GM12878 (cell line): Measurements from ENCODE around the gene UBE2Z. TPM values are rescaled to one million over a fixed set of nuclear protein-coding genes. Genes with fewer than 3 reads are reported as not detected.
A peak's percentile ranks its signal among the peaks of the same experiment; 100 is the strongest.

ENCODE experiments used
- ATAC-seq: fragments of 200-7000 bp; cut with Tn5 transposase; 3 replicates; pipeline ENCODE4 v1.9.1; 2020; ENCODE audit warnings: mild to moderate bottlenecking, moderate library complexity
- BruUV-seq: library from RNA; stranded (reverse); fragments of 400-500 nt; replicated peaks from 2 replicates; lab custom pipeline; 2021; lab: Mats Ljungman, UMichigan
- CTCF ChIA-PET: fragments of 300-600 bp; sonication (Branson Sonifier 250); formaldehyde crosslinking; extraction: SDS; loops from one replicate; lab custom pipeline; 2021; ENCODE audit warnings: inconsistent platforms; lab: Yijun Ruan, JAX
- POLR2A ChIA-PET: fragments of 350-600 bp; formaldehyde crosslinking; extraction: SDS; loops from one replicate; lab custom pipeline; 2021; ENCODE audit warnings: inconsistent platforms; lab: Charles Lee
- RAD21 ChIA-PET: fragments of 300-600 bp; sonication (Branson Sonifier 250); formaldehyde crosslinking; loops from one replicate; lab custom pipeline; 2023; ENCODE audit warnings: antibody characterized with exemption; ENCODE audit not compliant: unreplicated experiment; lab: Charles Lee
- SMC1A ChIA-PET: fragments of 300-600 bp; sonication (Branson Sonifier 250); formaldehyde crosslinking; loops from one replicate; lab custom pipeline; 2023; ENCODE audit not compliant: unreplicated experiment, uncharacterized antibody; lab: Charles Lee
- DNase-seq: peaks from one replicate; pipeline ENCODE4 v3.0.0-alpha.2; 2011; ENCODE audit warnings: low read depth, low spot score
- FAIRE-seq: peaks from 3 replicates; lab custom pipeline; 2011; peaks lifted over from hg19 to GRCh38; lab: Jason Lieb, UNC
- H2AFZ ChIP-seq: 2 replicates; pipeline ENCODE4 v1.6.0; 2011; ENCODE audit warnings: low read depth, low read length, control low read depth; ENCODE audit not compliant: control insufficient read depth
- H3K27ac ChIP-seq: 2 replicates; pipeline ENCODE4 v1.5.1; 2011; ENCODE audit warnings: control low read depth; ENCODE audit not compliant: control insufficient read depth, insufficient read depth
- H3K27me3 ChIP-seq, 2 experiments: replicated peaks in 1 of 2; 2 replicates each; pipeline versions ENCODE4 v1.6.0 to v1.6.1; 2011; ENCODE audit warnings: low read length in 1 of 2; ENCODE audit not compliant: control insufficient read depth in 2 of 2, insufficient read depth in 2 of 2
- H3K36me3 ChIP-seq, 2 experiments: 2 replicates each; pipeline ENCODE4 v1.5.1; 2011; ENCODE audit warnings: low read length in 1 of 2; ENCODE audit not compliant: control insufficient read depth in 2 of 2, insufficient read depth in 2 of 2
- H3K4me1 ChIP-seq: 2 replicates; pipeline ENCODE4 v1.6.1; 2011; ENCODE audit warnings: mild to moderate bottlenecking, low read length, moderate library complexity, mixed read lengths; ENCODE audit not compliant: control insufficient read depth, insufficient read depth
- H3K4me2 ChIP-seq: 2 replicates; pipeline ENCODE4 v1.6.0; 2011; ENCODE audit warnings: control low read depth; ENCODE audit not compliant: control insufficient read depth, insufficient read depth
- H3K4me3 ChIP-seq: fragments of 200-600 bp; sonication (generic); 2 replicates; pipeline ENCODE4 v1.5.1; 2016
- H3K79me2 ChIP-seq: 2 replicates; pipeline ENCODE4 v1.6.0; 2011; ENCODE audit warnings: low read length; ENCODE audit not compliant: control insufficient read depth, insufficient read depth
- H3K9ac ChIP-seq: 2 replicates; pipeline ENCODE4 v1.8.0; 2011; ENCODE audit warnings: low read length, control low read depth, mixed read lengths; ENCODE audit not compliant: control insufficient read depth, insufficient read depth
- H3K9me3 ChIP-seq: replicated peaks from 3 replicates; pipeline ENCODE4 v1.5.1; 2011; ENCODE audit warnings: mild to moderate bottlenecking, low read length; ENCODE audit not compliant: control insufficient read depth, insufficient read depth
- H4K20me1 ChIP-seq: 2 replicates; pipeline ENCODE4 v1.6.0; 2011; ENCODE audit not compliant: control insufficient read depth, insufficient read depth
- CEBPB ChIP-seq, 2 experiments: fragments of 150-350 bp in 1 of 2; IDR thresholded peaks; 2 replicates each; pipeline ENCODE4 v1.6.1; 2012 to 2014; ENCODE audit warnings: low read depth in 2 of 2, low read length in 2 of 2, borderline replicate concordance in 1 of 2, inconsistent platforms in 1 of 2
- EP300 ChIP-seq, 2 experiments: fragments of 150-350 bp in 1 of 2; IDR thresholded peaks; 2 replicates each; pipeline ENCODE4 v1.6.1; 2011 to 2012; ENCODE audit warnings: low read depth in 2 of 2, low read length in 2 of 2, borderline replicate concordance in 1 of 2, improper control_type of control experiment in 1 of 2, inconsistent platforms in 1 of 2; ENCODE audit not compliant: control insufficient read depth in 1 of 2
- GATAD2B ChIP-seq: fragments of 450-650 bp; conservative IDR thresholded peaks from 2 replicates; pipeline ENCODE4 v1.6.1; 2017; ENCODE audit warnings: low read depth, mild to moderate bottlenecking, moderate library complexity
- IKZF2 ChIP-seq, 2 experiments: fragments of 450-650 bp; IDR thresholded peaks; 2 replicates each; pipeline ENCODE4 v1.6.1; 2017; ENCODE audit warnings: mild to moderate bottlenecking in 2 of 2, moderate library complexity in 2 of 2
- MEF2B ChIP-seq: fragments of 450-650 bp; IDR thresholded peaks from 2 replicates; pipeline ENCODE4 v1.6.1; 2018; ENCODE audit warnings: mild to moderate bottlenecking, moderate library complexity; ENCODE audit not compliant: partially characterized antibody, poor library complexity, severe bottlenecking
- PAX8 ChIP-seq: fragments of 450-650 bp; IDR thresholded peaks from 2 replicates; pipeline ENCODE4 v1.6.1; 2017; ENCODE audit warnings: mild to moderate bottlenecking, moderate library complexity
- POLR2A ChIP-seq: IDR thresholded peaks from 2 replicates; pipeline ENCODE4 v1.6.1; 2011; ENCODE audit warnings: low read depth, mild to moderate bottlenecking, low read length
- RUNX3 ChIP-seq: IDR thresholded peaks from 2 replicates; pipeline ENCODE4 v1.6.1; 2012; ENCODE audit warnings: low read length, inconsistent platforms
- STAT1 ChIP-seq: fragments of 450-650 bp; conservative IDR thresholded peaks from 2 replicates; pipeline ENCODE4 v1.6.1; 2014; ENCODE audit warnings: antibody characterized with exemption, mild to moderate bottlenecking
- ZNF622 ChIP-seq: fragments of 450-650 bp; IDR thresholded peaks from 2 replicates; pipeline ENCODE4 v1.6.1; 2017; ENCODE audit warnings: mild to moderate bottlenecking, inconsistent platforms
- WGBS: methylation state at CpG from one replicate; pipeline ENCODE4 v1.1.6; 2016; ENCODE audit warnings: low lambda C conversion rate; ENCODE audit not compliant: insufficient replicate concordance, insufficient coverage; ENCODE audit errors: missing lambda C conversion rate; 5-methylcytosine and 5-hydroxymethylcytosine counted together
- in situ Hi-C: fragments of 300-500 bp; cut with MboI; formaldehyde crosslinking; loops from 9 replicates; pipeline ENCODE4 v1.14.3; 2018; ENCODE audit warnings: mixed read lengths
- intact Hi-C: fragments of 100-400 bp; cut with micrococcal nuclease; formaldehyde crosslinking; loops from one replicate; pipeline ENCODE4 v1.14.2; 2022; ENCODE audit not compliant: unreplicated experiment
- polyA plus RNA-seq, 11 experiments: library from polyadenylated mRNA; depleted of rRNA in 4 of 11; unstranded in 6 of 11; stranded (reverse) in 5 of 11; fragments of >200 nt; fragmentation: Nextera tagmentation in 4 of 11; fragmentation: Illumina TruSeq in 1 of 11; extraction: Ambion mirVana in 4 of 11; extraction: Trizol in 1 of 11; gene quantifications; 1 replicate in 1 of 11; 2 replicates in 10 of 11; pipeline versions ENCODE4 v1.2.1 to v1.2.3, GENCODE V29; 2011 to 2016; ENCODE audit warnings: inconsistent platforms in 2 of 11, missing spikeins in 2 of 11, low read depth in 1 of 11
- total RNA-seq, 4 experiments: library from RNA; depleted of rRNA in 3 of 4; stranded (reverse); fragments of >200 nt in 3 of 4; fragmentation: Illumina TruSeq in 1 of 4; extraction: Trizol in 1 of 4; gene quantifications; 2 replicates each; pipeline versions ENCODE4 v1.2.1 to v1.2.3, GENCODE V29; 2013 to 2021
- TF ChIP-seq, protein P1 (sequence below): fragments of 150-350 bp; IDR thresholded peaks from 2 replicates; pipeline ENCODE4 v1.6.1; 2016; ENCODE audit warnings: low read depth, low read length
- TF ChIP-seq, protein P2 (sequence below): fragments of 450-650 bp; IDR thresholded peaks from 2 replicates; pipeline ENCODE4 v1.6.1; 2016; ENCODE audit warnings: mild to moderate bottlenecking, moderate library complexity, borderline replicate concordance
- TF ChIP-seq, protein P3 (sequence below): fragments of 450-650 bp; IDR thresholded peaks from 2 replicates; pipeline ENCODE4 v1.6.1; 2017; ENCODE audit warnings: low read depth, mild to moderate bottlenecking, moderate library complexity

Gene UBE2Z
- total and polyA plus RNA-seq, 10 of the 15 experiments (the other 5 are each of a cell fraction or from before 2014, with no cell fraction given) = 23.1 to 191 (median 57.4) TPM

DNA sequence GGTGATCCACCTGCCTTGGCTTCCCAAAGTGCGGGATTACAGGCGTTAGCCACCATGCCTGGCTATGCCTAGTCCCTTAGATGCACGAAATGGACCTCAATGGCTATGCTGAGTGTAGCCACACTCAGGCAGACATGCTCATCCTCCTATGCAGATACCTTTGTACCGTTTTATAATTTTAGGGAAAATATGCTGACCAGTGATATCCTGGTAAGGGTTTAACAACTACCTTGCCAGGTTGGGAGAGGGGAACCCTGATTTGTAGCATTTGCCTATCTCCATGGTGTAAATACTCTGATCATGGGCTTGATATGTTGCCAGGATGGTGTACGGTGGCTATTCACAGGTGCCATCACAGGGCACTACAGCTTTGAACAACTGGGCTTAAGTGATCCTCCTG lies 43.4 kb downstream of the UBE2Z start (continued):
- TF ChIP-seq RUNX3 (no peak), PAX8 (no peak), ZNF622 (no peak), CEBPB (IDR thresholded peaks at IDR 0.05; ENCODE audit: borderline replicate concordance in 1 of 2, low read depth in 2 of 2, low read length in 2 of 2) (no peak)
- TF ChIP-seq, protein P1, sequence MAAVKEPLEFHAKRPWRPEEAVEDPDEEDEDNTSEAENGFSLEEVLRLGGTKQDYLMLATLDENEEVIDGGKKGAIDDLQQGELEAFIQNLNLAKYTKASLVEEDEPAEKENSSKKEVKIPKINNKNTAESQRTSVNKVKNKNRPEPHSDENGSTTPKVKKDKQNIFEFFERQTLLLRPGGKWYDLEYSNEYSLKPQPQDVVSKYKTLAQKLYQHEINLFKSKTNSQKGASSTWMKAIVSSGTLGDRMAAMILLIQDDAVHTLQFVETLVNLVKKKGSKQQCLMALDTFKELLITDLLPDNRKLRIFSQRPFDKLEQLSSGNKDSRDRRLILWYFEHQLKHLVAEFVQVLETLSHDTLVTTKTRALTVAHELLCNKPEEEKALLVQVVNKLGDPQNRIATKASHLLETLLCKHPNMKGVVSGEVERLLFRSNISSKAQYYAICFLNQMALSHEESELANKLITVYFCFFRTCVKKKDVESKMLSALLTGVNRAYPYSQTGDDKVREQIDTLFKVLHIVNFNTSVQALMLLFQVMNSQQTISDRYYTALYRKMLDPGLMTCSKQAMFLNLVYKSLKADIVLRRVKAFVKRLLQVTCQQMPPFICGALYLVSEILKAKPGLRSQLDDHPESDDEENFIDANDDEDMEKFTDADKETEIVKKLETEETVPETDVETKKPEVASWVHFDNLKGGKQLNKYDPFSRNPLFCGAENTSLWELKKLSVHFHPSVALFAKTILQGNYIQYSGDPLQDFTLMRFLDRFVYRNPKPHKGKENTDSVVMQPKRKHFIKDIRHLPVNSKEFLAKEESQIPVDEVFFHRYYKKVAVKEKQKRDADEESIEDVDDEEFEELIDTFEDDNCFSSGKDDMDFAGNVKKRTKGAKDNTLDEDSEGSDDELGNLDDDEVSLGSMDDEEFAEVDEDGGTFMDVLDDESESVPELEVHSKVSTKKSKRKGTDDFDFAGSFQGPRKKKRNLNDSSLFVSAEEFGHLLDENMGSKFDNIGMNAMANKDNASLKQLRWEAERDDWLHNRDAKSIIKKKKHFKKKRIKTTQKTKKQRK = no peak

DNA sequence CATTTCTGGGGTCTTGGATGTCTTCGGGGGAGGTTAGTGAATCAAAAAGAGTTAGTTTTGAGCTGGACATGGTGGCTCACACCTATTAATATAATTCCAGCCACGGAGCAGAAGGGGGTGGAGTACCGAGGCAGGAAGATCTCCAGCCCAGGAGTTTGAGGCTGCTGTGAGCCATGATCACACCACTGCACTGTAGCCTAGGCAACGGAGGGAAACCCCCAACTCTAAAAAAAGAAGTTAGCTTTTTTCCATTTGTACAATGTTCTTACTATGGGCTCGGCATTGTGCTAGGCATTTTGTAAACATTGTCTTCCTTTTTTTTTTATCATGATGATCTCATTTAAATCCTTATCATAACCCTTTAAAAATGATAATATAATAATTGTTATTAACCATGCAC lies 44.7 kb downstream of the UBE2Z start:
- Histone ChIP-seq H3K4me2 (peak overlapping the region; percentile 74), H2AFZ (peak overlapping the region; percentile 82), H3K9me3 (no peaks in the 10 kb centered on the region), H3K27me3 (no peaks in the 10 kb centered on the region), H3K36me3 (no peaks in the 10 kb centered on the region), H3K4me3 (no peak overlapping the region), H3K79me2 (no peaks in the 10 kb centered on the region), H3K4me1 (peaks cover 7% of the 10 kb centered on the region; the same call in 1 of the 2 replicates), H4K20me1 (no peaks in the 10 kb centered on the region), H3K27ac (no peak overlapping the region), H3K9ac (no peak overlapping the region)
- ChIA-PET POLR2A (interaction anchor here (0.7 to 1.5 kb wide), 4 partner anchors 8 to 60 kb away, joined by 3 to 7 read pairs (median 4); partner anchors contain the start of genes ATP5MC1 and SNF8), RAD21 (interaction anchor here (0.8 to 2.3 kb wide), 7 partner anchors 60 to 112 kb away, joined by 3 to 10 read pairs (median 4); partner anchors contain the start of gene ATP5MC1), SMC1A (interaction anchor here (0.8 to 1.6 kb wide), 5 partner anchors 9 to 215 kb away, joined by 3 to 4 read pairs (median 4); partner anchors contain the start of gene SNF8), CTCF (interaction anchor here (0.5 to 4.1 kb wide), 8 partner anchors 40 to 274 kb away, joined by 3 to 17 read pairs (median 3); no protein-coding TSS in a partner anchor)
- peak; percentile 54 for FAIRE-seq
- BruUV-seq = no TSS peak
- DNase-seq = peak; percentile 58
- peak; percentile 94 for ATAC-seq
- intact Hi-C loops (no loop called here), in situ Hi-C loops (no loop called here)
- WGBS = 0% methylated on average over 5 of the region's 5 CpGs
- TF ChIP-seq, protein P2, sequence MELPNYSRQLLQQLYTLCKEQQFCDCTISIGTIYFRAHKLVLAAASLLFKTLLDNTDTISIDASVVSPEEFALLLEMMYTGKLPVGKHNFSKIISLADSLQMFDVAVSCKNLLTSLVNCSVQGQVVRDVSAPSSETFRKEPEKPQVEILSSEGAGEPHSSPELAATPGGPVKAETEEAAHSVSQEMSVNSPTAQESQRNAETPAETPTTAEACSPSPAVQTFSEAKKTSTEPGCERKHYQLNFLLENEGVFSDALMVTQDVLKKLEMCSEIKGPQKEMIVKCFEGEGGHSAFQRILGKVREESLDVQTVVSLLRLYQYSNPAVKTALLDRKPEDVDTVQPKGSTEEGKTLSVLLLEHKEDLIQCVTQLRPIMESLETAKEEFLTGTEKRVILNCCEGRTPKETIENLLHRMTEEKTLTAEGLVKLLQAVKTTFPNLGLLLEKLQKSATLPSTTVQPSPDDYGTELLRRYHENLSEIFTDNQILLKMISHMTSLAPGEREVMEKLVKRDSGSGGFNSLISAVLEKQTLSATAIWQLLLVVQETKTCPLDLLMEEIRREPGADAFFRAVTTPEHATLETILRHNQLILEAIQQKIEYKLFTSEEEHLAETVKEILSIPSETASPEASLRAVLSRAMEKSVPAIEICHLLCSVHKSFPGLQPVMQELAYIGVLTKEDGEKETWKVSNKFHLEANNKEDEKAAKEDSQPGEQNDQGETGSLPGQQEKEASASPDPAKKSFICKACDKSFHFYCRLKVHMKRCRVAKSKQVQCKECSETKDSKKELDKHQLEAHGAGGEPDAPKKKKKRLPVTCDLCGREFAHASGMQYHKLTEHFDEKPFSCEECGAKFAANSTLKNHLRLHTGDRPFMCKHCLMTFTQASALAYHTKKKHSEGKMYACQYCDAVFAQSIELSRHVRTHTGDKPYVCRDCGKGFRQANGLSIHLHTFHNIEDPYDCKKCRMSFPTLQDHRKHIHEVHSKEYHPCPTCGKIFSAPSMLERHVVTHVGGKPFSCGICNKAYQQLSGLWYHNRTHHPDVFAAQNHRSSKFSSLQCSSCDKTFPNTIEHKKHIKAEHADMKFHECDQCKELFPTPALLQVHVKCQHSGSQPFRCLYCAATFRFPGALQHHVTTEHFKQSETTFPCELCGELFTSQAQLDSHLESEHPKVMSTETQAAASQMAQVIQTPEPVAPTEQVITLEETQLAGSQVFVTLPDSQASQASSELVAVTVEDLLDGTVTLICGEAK = peak; percentile 36; the same call in 1 of the 2 replicates
- TF ChIP-seq, protein P3, sequence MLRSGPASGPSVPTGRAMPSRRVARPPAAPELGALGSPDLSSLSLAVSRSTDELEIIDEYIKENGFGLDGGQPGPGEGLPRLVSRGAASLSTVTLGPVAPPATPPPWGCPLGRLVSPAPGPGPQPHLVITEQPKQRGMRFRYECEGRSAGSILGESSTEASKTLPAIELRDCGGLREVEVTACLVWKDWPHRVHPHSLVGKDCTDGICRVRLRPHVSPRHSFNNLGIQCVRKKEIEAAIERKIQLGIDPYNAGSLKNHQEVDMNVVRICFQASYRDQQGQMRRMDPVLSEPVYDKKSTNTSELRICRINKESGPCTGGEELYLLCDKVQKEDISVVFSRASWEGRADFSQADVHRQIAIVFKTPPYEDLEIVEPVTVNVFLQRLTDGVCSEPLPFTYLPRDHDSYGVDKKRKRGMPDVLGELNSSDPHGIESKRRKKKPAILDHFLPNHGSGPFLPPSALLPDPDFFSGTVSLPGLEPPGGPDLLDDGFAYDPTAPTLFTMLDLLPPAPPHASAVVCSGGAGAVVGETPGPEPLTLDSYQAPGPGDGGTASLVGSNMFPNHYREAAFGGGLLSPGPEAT = peak; percentile 24; the same call in 1 of the 2 replicates
- no peak for TF ChIP-seq EP300 (IDR thresholded peaks at IDR 0.05; ENCODE audit: borderline replicate concordance in 1 of 2, control insufficient read depth in 1 of 2, low read depth in 2 of 2, low read length in 2 of 2)
- 0 out of 2 replicates have a peak, but pooled peaks have one; percentile 24 for TF ChIP-seq GATAD2B
- TF ChIP-seq POLR2A = no peak
- TF ChIP-seq STAT1 = no peak
- TF ChIP-seq MEF2B = peak; percentile 39
- TF ChIP-seq IKZF2 (IDR thresholded peaks at IDR 0.05) = 0 out of 4 replicates have a peak, but pooled peaks have one; percentile 23 to 55
